ENCODE data around the gene BRINP1.

GRCh38 chr9:119227422-119227821 lies 141.8 kb downstream of the BRINP1 start:
- TF ChIP-seq CTCF (IDR thresholded peaks at IDR 0.05) (no peak), POLR2A (IDR thresholded peaks at IDR 0.05) (no peak)
